ENCODE results near the gene KIF7. TPM values are rescaled to one million over a fixed set of nuclear protein-coding genes. Genes with fewer than 3 reads are reported as not detected.

Gene KIF7
- total and polyA plus RNA-seq, 8 donors = 1.7 to 13.9 (median 3.0) TPM; not detected in 1

DNA sequence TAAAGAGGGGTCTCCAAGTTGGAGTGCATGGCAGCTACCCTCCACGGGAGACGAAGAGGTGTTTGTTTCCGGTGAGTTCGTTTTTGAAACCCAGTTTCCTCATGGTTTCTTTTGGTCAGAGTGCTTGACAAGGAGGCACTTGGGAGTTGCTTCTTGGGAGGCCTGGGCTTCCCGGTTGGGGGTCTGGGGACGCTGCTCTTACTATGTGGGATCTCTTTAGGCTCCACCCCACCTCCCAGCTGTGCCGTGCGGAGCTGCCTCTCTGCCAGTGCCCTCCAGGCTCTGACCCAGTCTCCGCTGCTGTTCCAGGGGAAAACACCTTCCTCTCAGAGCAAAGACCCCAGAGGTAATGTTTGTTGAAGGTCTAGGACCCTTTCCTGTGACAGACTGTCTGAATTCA is 29.6 kb downstream of the KIF7 start:
- intact Hi-C loops (cut with DNase I; ENCODE audit: low total_unique reads) = no loop called here
- no peaks in the 10 kb centered on the region for H3K9me3 ChIP-seq
- WGBS, 5 donors = 90 to 95% (median 94%) methylated on average over 9 of the region's 9 CpGs

GRCh38 chr15:89623165-89623564 is 32.1 kb downstream of the KIF7 start:
- H3K9me3 ChIP-seq = no peaks in the 10 kb centered on the region
- no peak overlapping the region for H3K4me3 ChIP-seq
- intact Hi-C loops (cut with DNase I; ENCODE audit: low total_unique reads) = no loop called here
- H3K36me3 ChIP-seq = peaks cover 0 to 66% (median 33%) of the 10 kb centered on the region in 4 donors
- no peaks in the 10 kb centered on the region for H3K27me3 ChIP-seq
- TF ChIP-seq EP300 (IDR thresholded peaks at IDR 0.05) = no peak
- TF ChIP-seq POLR2A (IDR thresholded peaks at IDR 0.05) = no peak
- TF ChIP-seq CTCF (IDR thresholded peaks at IDR 0.05) = no peak
- no peak for TF ChIP-seq POLR2AphosphoS5 (IDR thresholded peaks at IDR 0.05)
- WGBS, 5 donors = 66 to 84% (median 73%) methylated on average over 1 of the region's 1 CpG
- DNase-seq = no peak
- no peak overlapping the region for H3K27ac ChIP-seq
- peaks cover 0 to 4% (median 0%) of the 10 kb centered on the region in 4 donors for H3K4me1 ChIP-seq

More for the DNA sequence above, 29.6 kb downstream of the KIF7 start:
- Histone ChIP-seq H3K27me3 (no peaks in the 10 kb centered on the region), H3K36me3 (peaks cover 7 to 84% (median 57%) of the 10 kb centered on the region in 4 donors), H3K4me3 (no peak overlapping the region), H3K4me1 (peaks cover 0 to 4% (median 0%) of the 10 kb centered on the region in 4 donors), H3K27ac (no peak overlapping the region)
- no peak for DNase-seq
- TF ChIP-seq POLR2A (IDR thresholded peaks at IDR 0.05) = no peak
- TF ChIP-seq EP300 (IDR thresholded peaks at IDR 0.05) = no peak
- TF ChIP-seq POLR2AphosphoS5 (IDR thresholded peaks at IDR 0.05) = no peak
- TF ChIP-seq CTCF (IDR thresholded peaks at IDR 0.05) = no peak

- WGBS, 5 donors = 60 to 68% (median 64%) methylated on average over 4 of the region's 4 CpGs
- no peak for DNase-seq
- Histone ChIP-seq H3K9me3 (no peaks in the 10 kb centered on the region), H3K27ac (no peak overlapping the region), H3K4me1 (peaks cover 0 to 4% (median 0%) of the 10 kb centered on the region in 4 donors), H3K27me3 (no peaks in the 10 kb centered on the region), H3K4me3 (no peak overlapping the region), H3K36me3 (peaks cover 0 to 50% (median 17%) of the 10 kb centered on the region in 4 donors)
- no peak for TF ChIP-seq POLR2AphosphoS5 (IDR thresholded peaks at IDR 0.05)
- TF ChIP-seq POLR2A (IDR thresholded peaks at IDR 0.05) = no peak
- TF ChIP-seq CTCF (IDR thresholded peaks at IDR 0.05) = no peak
- no peak for TF ChIP-seq EP300 (IDR thresholded peaks at IDR 0.05)
- intact Hi-C loops (cut with DNase I; ENCODE audit: low total_unique reads) = no loop called here
Measured at GRCh38 chr15:89621547-89621946, 33.7 kb downstream of the KIF7 start.

GRCh38 chr15:89616228-89616627 is 39.0 kb downstream of the KIF7 start:
- DNase-seq = no peak
- Histone ChIP-seq H3K27ac (no peak overlapping the region), H3K9me3 (peaks cover 0 to 16% (median 13%) of the 10 kb centered on the region in 4 donors), H3K27me3 (no peaks in the 10 kb centered on the region), H3K4me1 (no peaks in the 10 kb centered on the region), H3K36me3 (peaks cover 0 to 11% (median 0%) of the 10 kb centered on the region in 4 donors), H3K4me3 (no peak overlapping the region)
- intact Hi-C loops (cut with DNase I; ENCODE audit: low total_unique reads) = no loop called here
- 90 to 95% (median 92%) methylated on average over 4 of the region's 4 CpGs for WGBS, 5 donors
- TF ChIP-seq POLR2A (IDR thresholded peaks at IDR 0.05) (no peak), EP300 (IDR thresholded peaks at IDR 0.05) (no peak), CTCF (IDR thresholded peaks at IDR 0.05) (no peak), POLR2AphosphoS5 (IDR thresholded peaks at IDR 0.05) (no peak)

All from stomach (tissue), 9 donors.